Brain pericyte (primary cell): ENCODE data around the gene SLC35C1.
"Not testable (repeated sequence)": the region's sequence is repeated elsewhere in the genome, so short reads cannot be mapped to it uniquely, and the experiment has no call there.

Experiments
- DNase-seq: peaks from one replicate; pipeline ENCODE4 v3.0.0-alpha.2; 2012; ENCODE audit warnings: low read depth, low spot score

The SLC35C1 gene

GRCh38 chr11:45810431-45811108 is 5.6 kb downstream of the SLC35C1 start:
- DNase-seq: no peak

- DNase-seq: no peak
Measured at GRCh38 chr11:45811109-45811435, 6.1 kb downstream of the SLC35C1 start.

GRCh38 chr11:45811571-45812290 is 6.8 kb downstream of the SLC35C1 start:
- DNase-seq: no peak

GRCh38 chr11:45812581-45813548 is 7.9 kb downstream of the SLC35C1 start:
- DNase-seq: no peak

- DNase-seq: no peak
Measured at GRCh38 chr11:45815747-45816146, 10.8 kb downstream of the SLC35C1 start.

- DNase-seq: no peak
Measured at GRCh38 chr11:45816614-45817013, 11.7 kb downstream of the SLC35C1 start.

- no peak for DNase-seq
Measured at GRCh38 chr11:45817191-45817590, 12.2 kb downstream of the SLC35C1 start.

GRCh38 chr11:45818961-45819605 is 14.1 kb downstream of the SLC35C1 start:
- no peak for DNase-seq

- no peak for DNase-seq
Measured at GRCh38 chr11:45820211-45820857, 15.4 kb downstream of the SLC35C1 start.

- not testable (repeated sequence) for DNase-seq
Measured at GRCh38 chr11:45826492-45826891, 21.5 kb downstream of the SLC35C1 start.

- no peak for DNase-seq
Measured at GRCh38 chr11:45827123-45827522, 22.2 kb downstream of the SLC35C1 start.

- DNase-seq: no peak
Measured at GRCh38 chr11:45828996-45829395, 24.0 kb downstream of the SLC35C1 start.

- DNase-seq: no peak
Measured at GRCh38 chr11:45830596-45830995, 25.6 kb downstream of the SLC35C1 start.

- no peak for DNase-seq
Measured at GRCh38 chr11:45832811-45833441, 28.0 kb downstream of the SLC35C1 start.

- DNase-seq: no peak
Measured at GRCh38 chr11:45833761-45834160, 28.8 kb downstream of the SLC35C1 start.

GRCh38 chr11:45834298-45834756 is 29.4 kb downstream of the SLC35C1 start:
- no peak for DNase-seq

GRCh38 chr11:45839204-45839603 is 34.3 kb downstream of the SLC35C1 start:
- no peak for DNase-seq

- not testable (repeated sequence) for DNase-seq
Measured at GRCh38 chr11:45840251-45840650, 35.3 kb downstream of the SLC35C1 start.

- peak; percentile 32 for DNase-seq
Measured at GRCh38 chr11:45843158-45843924, 38.4 kb downstream of the SLC35C1 start.
